WI38 (cell line): ENCODE measurements around the gene DCTN1.
A peak's percentile ranks its signal among the peaks of the same experiment; 100 is the strongest.

ENCODE experiments used
- H3K4me3 ChIP-seq: 2 replicates; pipeline ENCODE4 v1.5.1; 2011; ENCODE audit warnings: low read depth, mild to moderate bottlenecking, control low read depth, low read length
- TF ChIP-seq, protein P1 (sequence below): IDR thresholded peaks from 2 replicates; pipeline ENCODE4 v1.5.1; 2012; ENCODE audit warnings: low read depth, mild to moderate bottlenecking, control low read depth, low read length

DCTN1 gene

DNA sequence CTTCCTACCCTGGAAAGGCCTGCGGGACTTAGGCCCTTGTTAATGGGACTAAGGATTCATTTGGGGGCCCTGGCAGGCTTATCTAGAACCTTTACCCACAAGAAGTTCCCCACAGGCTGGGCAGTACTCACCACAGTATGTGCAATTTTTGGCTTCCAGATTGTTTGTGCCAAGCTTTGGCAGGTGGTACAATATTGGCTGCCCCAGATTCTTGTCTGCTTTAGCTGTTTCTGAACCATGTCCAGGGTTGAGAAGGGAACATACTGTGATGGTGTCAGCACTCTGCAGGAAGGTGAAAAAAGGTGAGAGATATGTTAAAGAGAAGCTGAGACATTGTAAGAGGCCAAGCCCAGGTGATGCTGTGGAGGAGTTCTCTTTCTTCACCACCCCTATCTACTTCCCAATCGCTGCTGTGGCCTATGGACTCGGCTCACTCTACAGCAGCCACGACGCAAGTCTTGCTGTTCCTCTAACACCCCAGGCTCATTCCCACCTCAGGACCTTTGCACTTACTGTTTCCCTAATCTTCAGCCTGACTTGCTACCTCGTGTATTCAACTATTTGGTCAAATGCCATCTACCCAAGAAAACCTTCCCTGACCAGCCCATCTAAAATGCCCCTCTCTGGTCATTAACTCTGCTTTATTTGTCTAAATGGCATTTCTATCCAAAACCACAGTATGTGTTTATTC lies 46.1 kb downstream of the DCTN1 start:
- TF ChIP-seq, protein P1, sequence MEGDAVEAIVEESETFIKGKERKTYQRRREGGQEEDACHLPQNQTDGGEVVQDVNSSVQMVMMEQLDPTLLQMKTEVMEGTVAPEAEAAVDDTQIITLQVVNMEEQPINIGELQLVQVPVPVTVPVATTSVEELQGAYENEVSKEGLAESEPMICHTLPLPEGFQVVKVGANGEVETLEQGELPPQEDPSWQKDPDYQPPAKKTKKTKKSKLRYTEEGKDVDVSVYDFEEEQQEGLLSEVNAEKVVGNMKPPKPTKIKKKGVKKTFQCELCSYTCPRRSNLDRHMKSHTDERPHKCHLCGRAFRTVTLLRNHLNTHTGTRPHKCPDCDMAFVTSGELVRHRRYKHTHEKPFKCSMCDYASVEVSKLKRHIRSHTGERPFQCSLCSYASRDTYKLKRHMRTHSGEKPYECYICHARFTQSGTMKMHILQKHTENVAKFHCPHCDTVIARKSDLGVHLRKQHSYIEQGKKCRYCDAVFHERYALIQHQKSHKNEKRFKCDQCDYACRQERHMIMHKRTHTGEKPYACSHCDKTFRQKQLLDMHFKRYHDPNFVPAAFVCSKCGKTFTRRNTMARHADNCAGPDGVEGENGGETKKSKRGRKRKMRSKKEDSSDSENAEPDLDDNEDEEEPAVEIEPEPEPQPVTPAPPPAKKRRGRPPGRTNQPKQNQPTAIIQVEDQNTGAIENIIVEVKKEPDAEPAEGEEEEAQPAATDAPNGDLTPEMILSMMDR, result no peak
- no peak overlapping the region for H3K4me3 ChIP-seq

DNA sequence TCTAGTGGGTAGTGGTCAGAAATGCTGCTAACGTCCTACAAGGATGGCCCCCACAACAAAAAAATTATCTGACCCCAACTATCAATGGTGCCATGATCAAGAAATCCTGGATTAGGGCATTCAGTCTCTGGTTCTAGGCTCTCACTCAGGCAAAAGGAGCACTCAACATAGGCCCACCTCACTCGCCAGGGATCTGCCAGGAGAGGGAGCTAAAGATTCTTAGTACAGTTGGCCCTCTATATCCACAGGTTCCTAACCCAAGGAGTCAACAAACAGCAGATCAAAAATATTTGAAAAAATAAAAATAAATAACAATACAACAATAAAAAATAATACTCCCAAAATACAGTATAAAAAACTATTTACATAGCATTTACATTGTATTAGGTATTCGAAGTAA lies 46.9 kb downstream of the DCTN1 start:
- TF ChIP-seq, protein P1, result peak; percentile 34
- H3K4me3 ChIP-seq, result no peak overlapping the region

DNA sequence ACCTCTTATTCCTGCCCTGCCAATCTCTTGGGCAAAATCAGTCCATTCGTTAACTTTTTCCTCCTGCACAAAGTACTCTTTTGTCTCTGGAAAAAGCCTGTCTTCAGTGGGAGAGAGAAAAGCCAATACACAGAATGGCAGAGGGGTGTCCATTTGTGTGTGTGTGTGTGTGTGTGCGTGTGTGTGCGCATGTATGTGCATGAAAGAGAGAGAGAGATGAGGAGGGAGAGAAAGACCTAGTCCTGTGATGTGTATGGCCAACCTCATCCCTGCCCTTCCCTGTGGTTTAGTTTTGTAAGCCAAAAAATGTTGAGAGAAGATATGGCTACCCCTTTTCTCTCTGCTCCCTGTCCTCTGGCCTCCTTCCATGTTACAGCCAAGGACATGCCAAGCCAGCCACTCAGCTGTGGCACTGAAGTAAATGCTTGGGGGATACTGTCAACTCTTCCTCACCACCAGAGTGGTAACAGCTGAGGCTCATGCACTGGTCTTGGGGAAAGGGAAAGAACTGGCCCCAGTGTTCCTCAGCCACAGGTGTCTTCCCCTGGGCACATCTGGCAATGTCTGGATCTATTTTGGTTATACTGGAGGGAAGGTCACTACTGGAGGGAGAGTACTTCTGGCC lies 47.4 kb downstream of the DCTN1 start:
- TF ChIP-seq, protein P1, result no peak
- no peak overlapping the region for H3K4me3 ChIP-seq

DNA sequence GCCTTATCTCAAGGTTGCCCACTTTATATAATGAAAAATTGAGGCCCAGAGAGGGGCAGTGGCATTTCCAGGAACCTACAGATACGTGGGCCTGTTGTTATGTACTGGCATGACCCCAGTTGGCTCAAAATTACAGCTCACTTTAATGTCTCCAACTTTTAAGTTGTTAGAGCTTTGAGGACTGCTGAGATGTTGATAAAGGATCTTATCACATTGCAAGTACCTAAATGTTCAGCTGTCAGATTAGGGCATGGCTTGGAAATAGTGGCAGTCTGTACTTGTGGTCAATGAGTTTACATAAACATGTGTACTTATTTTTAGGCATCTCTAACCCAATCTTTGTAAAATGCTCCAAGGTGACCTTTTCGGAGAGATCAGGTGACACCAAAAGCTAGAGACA lies 51.5 kb downstream of the DCTN1 start:
- no peak overlapping the region for H3K4me3 ChIP-seq
- TF ChIP-seq, protein P1, result no peak

DNA sequence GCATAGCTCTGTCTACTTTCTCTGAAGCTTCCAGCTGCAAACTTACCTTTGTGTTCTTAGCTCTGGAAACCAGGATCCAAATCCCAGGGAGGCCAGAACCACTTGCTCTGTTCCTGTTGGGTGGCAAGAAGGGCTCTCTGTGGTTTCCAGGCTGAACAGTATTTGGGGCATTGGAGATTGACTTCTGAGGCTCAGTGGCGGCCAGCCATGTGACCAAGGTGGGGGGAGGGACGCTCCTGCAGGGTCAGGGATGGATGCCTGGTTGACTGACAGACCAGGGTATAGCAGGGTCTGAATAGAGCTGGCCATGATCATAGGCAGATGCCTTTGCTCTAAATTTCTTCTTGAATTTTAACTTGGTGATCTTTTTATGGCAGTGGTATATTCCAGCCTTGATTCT lies 52.0 kb downstream of the DCTN1 start:
- TF ChIP-seq, protein P1, result no peak
- H3K4me3 ChIP-seq, result no peak overlapping the region

DNA sequence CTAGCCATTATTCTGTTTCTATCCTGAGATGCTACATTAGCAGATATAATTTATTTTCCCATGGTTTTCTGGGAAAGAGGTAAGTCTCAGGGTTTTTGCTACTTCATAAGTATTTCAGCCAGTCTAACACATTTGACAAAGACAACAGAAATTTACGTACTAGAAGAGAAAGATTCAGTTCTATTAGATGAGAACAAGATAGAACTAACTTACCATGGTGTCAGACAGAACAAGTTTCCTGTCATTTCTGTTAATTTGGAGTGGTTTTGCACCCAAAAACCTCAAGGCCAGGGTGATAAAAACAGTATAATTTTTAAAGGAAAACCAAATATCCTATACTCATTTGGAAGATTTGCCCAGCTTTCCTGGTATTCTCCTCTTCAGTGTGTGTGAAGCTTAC lies 52.5 kb downstream of the DCTN1 start:
- no peak overlapping the region for H3K4me3 ChIP-seq
- TF ChIP-seq, protein P1, result no peak

DNA sequence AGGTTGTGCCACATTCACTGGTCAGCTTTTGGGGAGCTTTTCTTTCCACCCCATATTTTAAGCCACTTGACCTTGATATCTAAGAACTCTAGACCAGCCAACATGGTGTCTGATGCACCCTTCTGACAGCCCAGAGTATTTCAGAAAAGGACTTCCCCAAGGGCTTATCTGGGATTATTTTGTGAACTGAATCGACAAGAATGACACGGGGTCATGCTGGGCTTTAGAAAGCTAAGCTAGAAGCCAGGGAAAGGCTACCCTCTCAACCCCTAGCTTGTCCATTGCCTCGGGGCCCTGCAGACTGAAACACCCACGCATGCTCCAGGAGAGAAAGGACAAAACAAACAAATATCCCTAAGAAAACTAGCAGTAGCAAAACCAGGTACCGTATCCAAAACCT lies 52.9 kb downstream of the DCTN1 start:
- no peak overlapping the region for H3K4me3 ChIP-seq

More for the DNA sequence above, 52.9 kb downstream of the DCTN1 start:
- TF ChIP-seq, protein P1, result no peak
